ENCODE results near the gene THAP2.

DNA sequence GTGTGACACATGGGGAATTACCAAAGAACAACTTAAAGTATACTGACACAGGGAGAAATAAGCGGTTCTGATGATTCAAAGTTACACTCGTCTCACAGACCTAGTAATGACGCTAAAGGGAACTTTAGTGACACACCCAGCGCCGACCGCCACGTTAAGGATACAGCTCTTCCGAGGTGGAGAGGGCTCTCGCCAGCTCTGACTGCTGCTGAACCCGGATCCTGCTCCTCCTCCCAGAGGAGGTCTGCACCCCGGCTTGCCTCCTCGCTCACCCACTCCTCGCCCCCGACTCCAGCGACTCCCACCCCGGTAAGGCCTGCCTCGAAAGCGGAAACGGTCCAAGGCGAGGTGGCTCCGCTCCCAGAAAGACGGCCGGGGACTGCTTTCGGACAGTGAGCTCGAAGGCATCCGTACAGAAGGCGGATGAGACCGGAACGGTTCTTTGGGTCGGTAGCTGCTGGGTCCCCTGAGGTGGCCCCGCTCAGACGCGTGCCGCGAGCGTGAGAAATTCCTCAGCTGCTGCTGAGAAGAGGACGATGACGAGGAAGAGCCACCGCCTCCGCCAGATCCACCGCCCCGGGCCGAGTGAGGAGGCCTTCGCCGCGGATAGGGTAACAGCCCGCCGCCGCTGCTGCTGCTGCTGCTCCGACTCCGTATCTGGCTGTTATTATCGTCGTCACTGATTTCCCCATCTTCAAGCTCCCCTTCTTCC is 1.1 kb upstream of the THAP2 start:
- TF ChIP-seq, protein P1, sequence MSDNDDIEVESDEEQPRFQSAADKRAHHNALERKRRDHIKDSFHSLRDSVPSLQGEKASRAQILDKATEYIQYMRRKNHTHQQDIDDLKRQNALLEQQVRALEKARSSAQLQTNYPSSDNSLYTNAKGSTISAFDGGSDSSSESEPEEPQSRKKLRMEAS (IDR thresholded peaks at IDR 0.05): peak; percentile 22; the same call in 1 of the 2 replicates
- TF ChIP-seq, protein P2, sequence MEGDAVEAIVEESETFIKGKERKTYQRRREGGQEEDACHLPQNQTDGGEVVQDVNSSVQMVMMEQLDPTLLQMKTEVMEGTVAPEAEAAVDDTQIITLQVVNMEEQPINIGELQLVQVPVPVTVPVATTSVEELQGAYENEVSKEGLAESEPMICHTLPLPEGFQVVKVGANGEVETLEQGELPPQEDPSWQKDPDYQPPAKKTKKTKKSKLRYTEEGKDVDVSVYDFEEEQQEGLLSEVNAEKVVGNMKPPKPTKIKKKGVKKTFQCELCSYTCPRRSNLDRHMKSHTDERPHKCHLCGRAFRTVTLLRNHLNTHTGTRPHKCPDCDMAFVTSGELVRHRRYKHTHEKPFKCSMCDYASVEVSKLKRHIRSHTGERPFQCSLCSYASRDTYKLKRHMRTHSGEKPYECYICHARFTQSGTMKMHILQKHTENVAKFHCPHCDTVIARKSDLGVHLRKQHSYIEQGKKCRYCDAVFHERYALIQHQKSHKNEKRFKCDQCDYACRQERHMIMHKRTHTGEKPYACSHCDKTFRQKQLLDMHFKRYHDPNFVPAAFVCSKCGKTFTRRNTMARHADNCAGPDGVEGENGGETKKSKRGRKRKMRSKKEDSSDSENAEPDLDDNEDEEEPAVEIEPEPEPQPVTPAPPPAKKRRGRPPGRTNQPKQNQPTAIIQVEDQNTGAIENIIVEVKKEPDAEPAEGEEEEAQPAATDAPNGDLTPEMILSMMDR (IDR thresholded peaks at IDR 0.05): no peak
- TF ChIP-seq HOXB5 (CRISPR knock-in tag; IDR thresholded peaks at IDR 0.05): no peak
- no peak for TF ChIP-seq RAD21 (conservative IDR thresholded peaks at IDR 0.05 in 1 of 2, IDR thresholded peaks at IDR 0.05 in 1 of 2)
- TF ChIP-seq POLR2A (IDR thresholded peaks at IDR 0.05; ENCODE audit: low read length): no peak
- TF ChIP-seq BHLHE40 (IDR thresholded peaks at IDR 0.05; ENCODE audit: low read depth, low read length): no peak; the same call in 1 of the 2 replicates
- TF ChIP-seq ESRRA (IDR thresholded peaks at IDR 0.05; ENCODE audit: borderline replicate concordance, low read length): no peak
- TF ChIP-seq RFX5 (IDR thresholded peaks at IDR 0.05): no peak
- TF ChIP-seq, protein P3, sequence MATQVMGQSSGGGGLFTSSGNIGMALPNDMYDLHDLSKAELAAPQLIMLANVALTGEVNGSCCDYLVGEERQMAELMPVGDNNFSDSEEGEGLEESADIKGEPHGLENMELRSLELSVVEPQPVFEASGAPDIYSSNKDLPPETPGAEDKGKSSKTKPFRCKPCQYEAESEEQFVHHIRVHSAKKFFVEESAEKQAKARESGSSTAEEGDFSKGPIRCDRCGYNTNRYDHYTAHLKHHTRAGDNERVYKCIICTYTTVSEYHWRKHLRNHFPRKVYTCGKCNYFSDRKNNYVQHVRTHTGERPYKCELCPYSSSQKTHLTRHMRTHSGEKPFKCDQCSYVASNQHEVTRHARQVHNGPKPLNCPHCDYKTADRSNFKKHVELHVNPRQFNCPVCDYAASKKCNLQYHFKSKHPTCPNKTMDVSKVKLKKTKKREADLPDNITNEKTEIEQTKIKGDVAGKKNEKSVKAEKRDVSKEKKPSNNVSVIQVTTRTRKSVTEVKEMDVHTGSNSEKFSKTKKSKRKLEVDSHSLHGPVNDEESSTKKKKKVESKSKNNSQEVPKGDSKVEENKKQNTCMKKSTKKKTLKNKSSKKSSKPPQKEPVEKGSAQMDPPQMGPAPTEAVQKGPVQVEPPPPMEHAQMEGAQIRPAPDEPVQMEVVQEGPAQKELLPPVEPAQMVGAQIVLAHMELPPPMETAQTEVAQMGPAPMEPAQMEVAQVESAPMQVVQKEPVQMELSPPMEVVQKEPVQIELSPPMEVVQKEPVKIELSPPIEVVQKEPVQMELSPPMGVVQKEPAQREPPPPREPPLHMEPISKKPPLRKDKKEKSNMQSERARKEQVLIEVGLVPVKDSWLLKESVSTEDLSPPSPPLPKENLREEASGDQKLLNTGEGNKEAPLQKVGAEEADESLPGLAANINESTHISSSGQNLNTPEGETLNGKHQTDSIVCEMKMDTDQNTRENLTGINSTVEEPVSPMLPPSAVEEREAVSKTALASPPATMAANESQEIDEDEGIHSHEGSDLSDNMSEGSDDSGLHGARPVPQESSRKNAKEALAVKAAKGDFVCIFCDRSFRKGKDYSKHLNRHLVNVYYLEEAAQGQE (IDR thresholded peaks at IDR 0.05): no peak
- no peak for TF ChIP-seq EP300 (IDR thresholded peaks at IDR 0.05)
- TF ChIP-seq MAFK (IDR thresholded peaks at IDR 0.05; ENCODE audit: partially characterized antibody): no peak
- no peak for TF ChIP-seq MAZ (IDR thresholded peaks at IDR 0.05; ENCODE audit: borderline replicate concordance, low read depth, low read length)
- no peak for TF ChIP-seq CHD4 (IDR thresholded peaks at IDR 0.05; ENCODE audit: borderline replicate concordance)
